Breast epithelium (tissue), 3 donors: ENCODE results near the gene KIAA0753.

Experiments used
- POLR2A ChIP-seq: fragments of 450-650 bp; IDR thresholded peaks from one replicate; pipeline ENCODE4 v1.6.1; 2016; ENCODE audit warnings: antibody characterized with exemption, mild to moderate bottlenecking, moderate library complexity
- POLR2AphosphoS5 ChIP-seq, 3 donors: sonication (generic); formaldehyde crosslinking; IDR thresholded peaks; one replicate each; pipeline ENCODE4 v1.6.1; 2017; ENCODE audit warnings: antibody characterized with exemption in 3 of 3
- TF ChIP-seq, protein P1 (sequence below), 3 donors: fragments of 450-650 bp; IDR thresholded peaks; one replicate each; pipeline ENCODE4 v1.5.1; 2016 to 2017; ENCODE audit warnings: antibody characterized with exemption in 3 of 3, mild to moderate bottlenecking in 3 of 3, moderate library complexity in 3 of 3

DNA sequence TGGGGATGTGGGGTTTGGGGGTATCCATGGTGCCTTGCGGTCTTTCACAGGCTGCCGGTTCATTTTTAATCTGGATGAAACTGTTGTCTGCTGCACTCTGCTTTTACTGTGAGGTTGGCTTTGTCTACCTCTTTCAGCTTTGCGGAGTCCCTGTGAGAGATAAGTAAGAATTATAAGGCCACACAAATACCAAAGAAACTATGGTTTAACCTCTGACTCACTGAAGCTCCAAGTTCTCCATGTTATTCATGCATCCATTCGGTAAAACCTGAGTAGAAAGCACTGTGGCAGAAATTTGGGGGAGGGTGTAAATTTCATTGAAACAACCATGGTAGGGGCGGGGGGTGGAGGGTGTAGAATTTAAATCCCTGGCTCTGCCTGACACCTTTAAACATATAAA, 30.5 kb downstream of the KIAA0753 start:
- TF ChIP-seq, protein P1, sequence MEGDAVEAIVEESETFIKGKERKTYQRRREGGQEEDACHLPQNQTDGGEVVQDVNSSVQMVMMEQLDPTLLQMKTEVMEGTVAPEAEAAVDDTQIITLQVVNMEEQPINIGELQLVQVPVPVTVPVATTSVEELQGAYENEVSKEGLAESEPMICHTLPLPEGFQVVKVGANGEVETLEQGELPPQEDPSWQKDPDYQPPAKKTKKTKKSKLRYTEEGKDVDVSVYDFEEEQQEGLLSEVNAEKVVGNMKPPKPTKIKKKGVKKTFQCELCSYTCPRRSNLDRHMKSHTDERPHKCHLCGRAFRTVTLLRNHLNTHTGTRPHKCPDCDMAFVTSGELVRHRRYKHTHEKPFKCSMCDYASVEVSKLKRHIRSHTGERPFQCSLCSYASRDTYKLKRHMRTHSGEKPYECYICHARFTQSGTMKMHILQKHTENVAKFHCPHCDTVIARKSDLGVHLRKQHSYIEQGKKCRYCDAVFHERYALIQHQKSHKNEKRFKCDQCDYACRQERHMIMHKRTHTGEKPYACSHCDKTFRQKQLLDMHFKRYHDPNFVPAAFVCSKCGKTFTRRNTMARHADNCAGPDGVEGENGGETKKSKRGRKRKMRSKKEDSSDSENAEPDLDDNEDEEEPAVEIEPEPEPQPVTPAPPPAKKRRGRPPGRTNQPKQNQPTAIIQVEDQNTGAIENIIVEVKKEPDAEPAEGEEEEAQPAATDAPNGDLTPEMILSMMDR (IDR thresholded peaks at IDR 0.05) = no peak
- TF ChIP-seq POLR2A (no peak), POLR2AphosphoS5 (IDR thresholded peaks at IDR 0.05) (no peak)
